Body of pancreas (tissue), 4 donors: Measurements from ENCODE around the gene DTNB.

ENCODE experiments used
- POLR2A ChIP-seq, 3 donors: fragments of 450-650 bp; IDR thresholded peaks; one replicate each; pipeline ENCODE4 v1.6.1; 2016; ENCODE audit warnings: antibody characterized with exemption in 3 of 3, mild to moderate bottlenecking in 2 of 3
- TF ChIP-seq, protein P1 (sequence below), 7 experiments: fragments of 450-650 bp in 4 of 7; fragments of 200-600 bp in 3 of 7; sonication (generic) in 3 of 7; IDR thresholded peaks; one replicate each; pipeline ENCODE4 v1.5.1; 2016 to 2019; ENCODE audit warnings: antibody characterized with exemption in 7 of 7

DNA sequence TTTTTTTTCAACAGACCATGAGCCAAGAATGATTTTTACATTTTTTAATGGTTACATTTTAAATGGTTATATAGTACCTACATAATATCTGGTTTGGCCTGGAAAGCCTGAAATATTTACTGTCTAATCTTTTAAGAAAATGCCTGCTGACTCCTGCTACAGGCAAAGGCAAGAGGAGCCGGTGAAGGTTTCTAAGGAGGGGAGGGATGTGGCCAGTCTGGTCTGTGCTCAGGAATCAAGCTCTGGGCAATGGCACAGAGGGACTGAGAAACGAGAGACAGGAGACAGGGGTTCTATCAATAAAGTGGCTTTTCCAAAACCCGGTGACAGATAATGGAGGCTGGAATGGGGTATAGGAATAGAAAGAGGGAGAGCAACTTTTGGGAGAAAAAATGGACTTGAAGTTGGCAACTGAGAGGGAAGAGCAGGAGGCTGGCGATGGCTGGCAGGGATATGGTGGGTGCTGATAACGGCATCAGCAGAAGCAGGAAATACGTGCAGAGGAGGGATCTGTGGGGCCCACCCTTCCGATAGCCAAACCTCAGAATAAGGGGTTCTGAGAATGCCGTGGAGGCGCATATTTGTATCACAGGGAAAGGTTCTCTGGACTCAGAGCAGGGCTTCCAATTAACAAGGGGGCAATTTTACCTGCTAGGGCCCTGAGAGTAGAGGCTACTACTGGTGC lies 267.6 kb downstream of the DTNB start:
- no peak for TF ChIP-seq POLR2A (IDR thresholded peaks at IDR 0.05)
- TF ChIP-seq, protein P1, sequence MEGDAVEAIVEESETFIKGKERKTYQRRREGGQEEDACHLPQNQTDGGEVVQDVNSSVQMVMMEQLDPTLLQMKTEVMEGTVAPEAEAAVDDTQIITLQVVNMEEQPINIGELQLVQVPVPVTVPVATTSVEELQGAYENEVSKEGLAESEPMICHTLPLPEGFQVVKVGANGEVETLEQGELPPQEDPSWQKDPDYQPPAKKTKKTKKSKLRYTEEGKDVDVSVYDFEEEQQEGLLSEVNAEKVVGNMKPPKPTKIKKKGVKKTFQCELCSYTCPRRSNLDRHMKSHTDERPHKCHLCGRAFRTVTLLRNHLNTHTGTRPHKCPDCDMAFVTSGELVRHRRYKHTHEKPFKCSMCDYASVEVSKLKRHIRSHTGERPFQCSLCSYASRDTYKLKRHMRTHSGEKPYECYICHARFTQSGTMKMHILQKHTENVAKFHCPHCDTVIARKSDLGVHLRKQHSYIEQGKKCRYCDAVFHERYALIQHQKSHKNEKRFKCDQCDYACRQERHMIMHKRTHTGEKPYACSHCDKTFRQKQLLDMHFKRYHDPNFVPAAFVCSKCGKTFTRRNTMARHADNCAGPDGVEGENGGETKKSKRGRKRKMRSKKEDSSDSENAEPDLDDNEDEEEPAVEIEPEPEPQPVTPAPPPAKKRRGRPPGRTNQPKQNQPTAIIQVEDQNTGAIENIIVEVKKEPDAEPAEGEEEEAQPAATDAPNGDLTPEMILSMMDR (IDR thresholded peaks at IDR 0.05) = no peak
